DLD1 (cell line): ENCODE results near the gene PITRM1.

Source experiments
- in situ Hi-C: cut with HindIII; loops from 2 replicates; pipeline ENCODE4 v1.10.0; 2017; ENCODE audit warnings: low sequenced_read_pairs

The PITRM1 gene

DNA sequence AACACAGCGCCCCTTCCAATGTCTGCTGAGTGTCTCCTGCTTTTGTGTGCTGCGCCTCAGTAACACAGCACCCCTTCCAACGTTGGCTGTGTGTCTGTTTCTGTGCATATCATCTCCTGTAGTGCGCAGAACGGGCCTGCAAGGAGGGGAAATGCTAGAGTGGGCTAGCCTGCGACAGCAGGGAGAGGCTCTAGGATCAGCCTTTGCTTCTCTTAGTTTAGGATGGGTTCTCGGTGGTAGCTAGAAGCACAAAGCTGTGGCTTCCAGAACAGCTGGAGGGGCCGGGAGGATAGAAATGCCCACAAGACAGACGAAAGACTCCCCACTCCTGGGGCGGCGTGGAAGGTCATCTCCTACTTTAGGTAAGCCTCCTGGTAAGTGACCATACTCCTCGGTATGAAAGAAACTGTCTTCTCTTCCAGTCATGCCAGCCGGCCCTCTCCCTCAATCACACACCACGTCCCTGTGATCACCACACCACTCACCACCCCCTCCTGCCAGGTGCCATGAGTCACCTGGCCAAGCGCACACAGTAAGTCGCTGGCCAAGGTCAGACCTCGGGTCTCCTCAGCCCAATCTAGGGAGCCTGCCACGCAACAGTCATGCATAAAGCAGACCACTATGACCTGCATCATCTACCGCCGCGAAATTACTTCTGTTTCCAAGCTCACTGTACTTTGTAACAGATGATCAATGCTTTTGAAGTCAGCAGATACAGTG, 4.8 kb downstream of the PITRM1 start:
- in situ Hi-C loops, result no loop called here

DNA sequence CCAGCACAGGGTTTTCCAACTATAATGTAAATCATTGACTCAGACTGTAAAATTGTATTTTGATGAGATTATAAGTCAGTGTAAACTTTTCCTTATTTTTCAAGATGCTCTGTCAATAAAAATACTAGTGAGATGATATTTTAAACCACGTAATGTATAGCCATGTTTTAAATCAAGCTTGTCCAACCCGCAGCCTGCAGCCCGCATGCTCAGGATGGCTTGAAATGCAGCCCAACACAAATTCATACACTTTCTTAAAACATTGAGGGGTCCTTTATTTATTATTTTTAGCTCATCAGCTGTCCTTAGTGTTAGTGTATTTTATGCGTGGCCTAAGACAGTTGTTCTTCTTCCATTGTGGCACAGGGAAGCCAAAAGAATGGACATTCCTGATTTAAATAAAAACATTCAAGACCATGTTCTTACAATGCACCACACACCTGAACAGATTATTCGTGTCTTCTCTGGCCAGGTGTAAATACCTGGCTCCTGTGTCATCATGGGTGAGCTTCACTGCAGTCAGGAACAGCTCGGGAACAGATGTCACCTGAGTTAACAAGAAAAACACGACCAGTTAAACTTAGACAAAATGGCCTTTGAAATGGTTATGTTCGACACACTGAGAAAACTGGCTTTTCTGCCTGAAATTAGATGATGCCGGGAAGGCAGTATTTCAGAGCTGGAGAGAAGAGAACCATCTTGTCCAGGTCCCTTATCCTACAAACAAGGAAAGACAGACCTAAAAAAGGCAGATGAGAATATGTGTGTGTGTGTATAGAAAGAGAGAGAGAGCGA, 5.9 kb downstream of the PITRM1 start:
- in situ Hi-C loops, result no loop called here

DNA sequence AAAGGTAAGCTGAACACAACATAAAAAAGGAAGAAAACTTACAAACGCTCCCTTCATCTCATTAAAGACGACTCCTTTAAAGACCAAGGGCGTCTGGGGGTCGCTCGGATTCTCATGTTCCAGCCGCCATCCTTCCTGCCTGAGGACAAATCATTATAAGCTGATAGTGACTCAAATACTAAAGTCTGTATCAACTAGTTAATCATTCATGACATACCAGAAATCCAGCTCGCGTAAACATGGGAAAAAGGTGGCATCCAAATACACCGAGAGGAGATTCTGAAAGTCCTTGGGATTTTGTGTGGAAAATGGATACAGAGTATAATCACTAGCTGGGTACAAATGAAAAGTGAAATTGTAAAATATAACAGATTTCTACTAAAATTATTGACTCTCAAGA, 7.4 kb downstream of the PITRM1 start:
- in situ Hi-C loops, result no loop called here

DNA sequence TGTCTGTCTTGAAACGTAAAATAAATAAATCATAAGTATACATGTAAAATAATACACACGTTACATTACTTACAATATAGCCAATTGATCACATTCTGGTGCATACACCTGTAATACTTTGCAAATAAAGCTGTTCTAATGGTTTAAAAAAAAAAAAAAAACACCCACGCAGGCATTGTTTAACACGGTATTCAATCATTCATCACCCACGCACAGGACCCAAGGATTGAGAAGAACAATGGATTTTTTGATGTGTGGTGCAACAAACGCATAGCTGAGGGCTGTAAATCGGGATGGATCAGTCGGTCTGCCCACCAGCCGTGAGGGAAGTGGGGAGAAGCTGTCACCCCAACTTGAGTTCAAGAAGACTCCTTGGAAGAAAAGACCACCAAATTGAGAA, 8.7 kb downstream of the PITRM1 start:
- in situ Hi-C loops, result no loop called here

DNA sequence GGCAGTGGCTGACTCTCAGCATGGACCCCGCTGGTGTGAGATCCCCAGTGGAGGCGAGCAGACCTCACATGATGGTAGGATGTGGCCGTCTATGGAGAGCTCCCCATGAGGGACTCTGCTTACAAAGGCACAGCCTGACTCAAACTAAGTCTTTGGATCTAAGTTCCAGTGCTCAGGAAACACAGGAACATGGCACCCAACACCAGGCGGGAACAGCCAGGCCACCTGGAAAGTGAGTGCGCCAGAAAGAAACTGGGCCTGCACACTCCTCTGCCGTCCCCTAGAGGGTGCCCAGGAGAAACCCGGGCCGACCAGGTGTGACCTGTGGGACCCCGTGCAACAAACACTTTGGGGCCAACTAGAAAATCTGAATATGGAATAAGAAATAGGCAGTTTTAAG, 10.0 kb downstream of the PITRM1 start:
- in situ Hi-C loops, result no loop called here

DNA sequence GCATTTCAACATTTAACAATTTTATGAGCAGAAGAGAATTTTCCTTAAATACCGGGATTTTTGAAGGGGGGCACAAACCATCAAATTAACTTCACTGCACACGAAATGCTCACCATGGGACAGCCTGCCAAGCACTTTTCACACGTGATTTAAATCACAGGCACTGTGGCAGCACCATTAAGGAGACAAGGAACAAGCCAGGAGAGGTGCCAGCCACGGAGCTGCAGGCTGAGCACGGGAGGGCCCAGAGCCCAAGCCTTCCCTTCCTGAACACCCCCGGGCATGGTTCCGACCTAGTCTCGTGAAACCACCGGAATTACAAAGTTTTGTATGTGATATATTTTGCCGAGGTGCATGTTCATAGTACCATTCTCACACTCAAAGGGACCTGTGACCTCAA, 13.4 kb downstream of the PITRM1 start:
- in situ Hi-C loops, result no loop called here

DNA sequence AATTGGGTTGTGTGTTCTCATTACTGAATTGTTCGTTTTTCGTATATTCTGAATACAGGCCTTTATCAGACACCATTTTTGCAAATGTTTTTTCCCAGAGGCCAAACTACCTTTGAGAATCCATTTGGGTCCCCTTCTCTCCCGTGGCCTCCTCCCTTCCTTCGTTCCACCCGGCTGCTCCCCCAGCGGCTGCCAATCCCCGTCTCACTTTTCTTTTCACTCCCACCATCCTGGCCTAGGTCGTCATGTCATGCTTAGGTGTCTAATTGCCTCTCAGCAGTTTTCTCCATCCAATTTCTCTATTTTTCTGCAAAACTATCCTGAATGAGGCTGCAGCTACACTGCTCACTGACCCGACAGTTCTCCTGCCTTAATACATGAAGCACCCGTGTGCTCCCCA, 17.9 kb downstream of the PITRM1 start:
- in situ Hi-C loops, result no loop called here

DNA sequence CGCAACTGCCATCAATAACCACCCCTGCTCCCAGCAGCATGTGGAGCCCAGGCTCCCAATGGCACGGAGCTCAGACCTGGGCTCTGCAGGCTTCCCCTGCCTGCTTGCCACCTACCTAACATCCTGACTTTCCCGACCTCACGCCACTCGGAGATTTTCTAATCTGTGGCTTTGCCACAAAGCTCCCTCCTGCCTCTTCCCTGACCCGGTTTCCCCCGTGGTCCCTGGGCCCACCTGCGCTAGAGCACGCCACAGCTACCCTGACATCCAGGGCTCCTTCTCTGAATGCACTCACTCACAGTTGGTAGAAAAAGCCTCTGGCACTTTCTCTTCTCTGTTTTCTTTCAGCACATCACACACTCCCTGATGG, 20.0 kb downstream of the PITRM1 start:
- in situ Hi-C loops, result no loop called here

DNA sequence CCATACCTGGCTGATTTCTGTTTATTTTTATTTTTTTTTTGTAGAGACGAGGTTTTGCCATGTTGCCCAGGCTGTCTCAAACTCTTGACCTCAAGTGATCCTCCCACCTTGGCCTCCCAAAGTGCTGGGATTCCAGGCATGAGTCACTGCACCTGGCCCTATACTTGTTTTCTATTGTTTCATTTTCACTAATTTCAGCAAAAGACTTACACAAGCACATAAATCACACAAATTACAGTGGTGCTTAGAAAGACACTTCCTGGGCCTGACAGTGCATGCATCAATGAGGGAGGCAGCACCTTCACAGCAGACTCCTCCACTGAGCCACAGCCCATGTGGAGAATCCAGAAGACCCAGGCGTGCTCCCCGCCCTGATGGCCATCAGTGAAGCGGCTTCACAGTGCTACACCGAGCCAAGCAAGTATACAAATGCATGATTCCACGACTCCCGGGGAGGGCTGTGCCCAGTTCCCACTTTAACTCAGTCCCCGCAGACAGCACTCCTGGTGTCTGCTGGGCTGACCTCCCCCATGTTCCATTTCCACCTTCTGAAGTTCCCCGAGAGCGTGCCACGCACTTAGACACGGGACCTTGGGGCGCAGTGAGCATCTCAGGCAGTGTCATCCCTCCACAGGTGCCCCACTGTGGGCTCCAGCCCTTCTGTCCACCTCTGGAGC, 20.6 kb downstream of the PITRM1 start:
- in situ Hi-C loops, result no loop called here

DNA sequence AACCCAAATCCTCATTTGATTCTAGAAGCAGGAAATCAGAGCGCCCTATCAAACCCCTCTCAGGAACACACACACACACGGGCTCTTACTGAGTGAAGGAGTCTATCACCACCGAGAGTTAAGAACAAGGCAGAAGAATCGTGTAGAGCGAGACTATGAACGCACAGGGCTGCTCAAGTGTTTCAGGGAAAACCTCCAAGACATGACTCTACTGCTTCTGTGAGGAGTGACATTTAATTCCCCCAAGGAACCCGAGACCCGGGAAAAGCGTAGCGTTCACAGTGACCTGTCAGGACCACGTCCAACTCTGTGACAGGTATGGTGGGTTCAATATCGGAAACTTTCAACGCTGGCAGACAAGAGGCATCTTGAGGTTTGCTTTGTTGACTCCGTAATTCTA, 21.6 kb downstream of the PITRM1 start:
- in situ Hi-C loops, result no loop called here

DNA sequence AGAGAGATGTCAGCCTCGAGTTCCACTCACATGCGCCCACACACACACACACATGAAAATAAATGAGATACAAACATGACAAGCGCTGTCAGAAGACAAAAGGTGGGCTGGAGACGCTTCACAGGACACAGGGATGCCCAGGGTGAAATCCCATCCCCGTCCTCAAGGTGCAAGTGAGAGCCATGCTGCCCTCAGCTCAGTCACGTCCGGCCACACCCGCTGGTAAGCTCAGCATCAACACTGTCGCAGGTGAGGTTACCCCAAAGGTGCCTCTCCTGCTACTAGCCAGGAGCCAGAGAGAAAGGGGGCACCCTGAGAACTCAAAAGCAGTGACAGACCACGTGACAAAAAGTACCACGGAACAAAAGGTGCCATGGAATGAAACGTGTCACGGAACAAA, 22.2 kb downstream of the PITRM1 start:
- in situ Hi-C loops, result no loop called here

DNA sequence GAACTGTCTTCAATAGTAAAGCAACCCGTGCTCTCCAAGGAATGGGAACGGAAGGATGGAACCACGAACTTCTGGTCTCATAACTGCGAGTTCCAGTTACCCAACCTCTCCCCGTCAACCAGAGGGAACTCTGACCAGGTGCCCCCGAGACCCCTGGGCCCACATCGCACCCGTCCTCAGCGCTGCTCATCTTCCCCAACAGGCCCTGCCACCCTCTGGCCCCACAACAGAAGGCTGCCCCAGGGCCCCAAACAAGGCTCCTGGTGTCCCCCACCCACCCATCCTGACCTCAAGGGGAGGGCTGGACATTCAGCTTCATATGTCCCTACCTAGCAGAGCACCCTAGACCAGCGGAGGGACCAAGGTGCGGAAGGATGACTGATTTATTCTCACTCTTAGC, 22.7 kb downstream of the PITRM1 start:
- in situ Hi-C loops, result no loop called here

DNA sequence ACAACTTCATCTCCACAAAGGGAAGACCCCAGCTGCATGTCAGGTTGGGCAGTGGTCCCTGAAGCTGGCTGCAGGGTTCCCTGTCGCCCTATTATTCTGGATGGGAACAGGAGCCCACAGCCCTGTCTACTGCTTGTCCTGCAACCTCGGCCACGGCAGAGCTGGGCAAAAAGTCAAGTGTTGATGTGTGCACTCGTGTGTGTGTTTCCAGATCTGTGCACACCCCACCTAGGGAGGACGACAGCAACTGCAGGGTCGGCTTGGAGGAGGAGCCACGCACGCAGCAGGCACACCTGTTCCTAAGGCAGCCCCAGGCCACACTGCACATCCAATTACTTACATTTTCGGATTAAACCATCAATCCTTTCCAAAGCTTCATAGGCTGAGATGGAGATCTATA, 23.6 kb downstream of the PITRM1 start:
- in situ Hi-C loops, result no loop called here

DNA sequence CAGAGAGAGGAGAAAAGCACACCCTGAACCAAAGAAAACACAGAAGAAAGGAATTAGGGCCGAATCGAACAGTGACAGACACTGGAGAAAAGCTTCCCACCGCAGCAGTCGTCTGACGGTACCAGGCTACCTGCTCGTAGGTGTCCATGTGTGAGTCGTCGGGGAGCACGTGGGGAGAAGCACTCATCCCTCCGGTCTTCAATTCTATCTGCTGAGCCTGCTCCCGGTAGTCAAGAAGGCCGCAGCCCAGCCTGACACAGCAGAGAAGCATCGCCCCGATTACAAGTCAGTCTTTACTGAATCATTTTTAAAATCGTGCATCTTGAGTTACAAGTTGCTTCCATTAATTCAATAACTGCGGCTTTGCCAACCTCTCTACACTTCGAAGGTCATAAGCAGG, 24.5 kb downstream of the PITRM1 start:
- in situ Hi-C loops, result no loop called here

DNA sequence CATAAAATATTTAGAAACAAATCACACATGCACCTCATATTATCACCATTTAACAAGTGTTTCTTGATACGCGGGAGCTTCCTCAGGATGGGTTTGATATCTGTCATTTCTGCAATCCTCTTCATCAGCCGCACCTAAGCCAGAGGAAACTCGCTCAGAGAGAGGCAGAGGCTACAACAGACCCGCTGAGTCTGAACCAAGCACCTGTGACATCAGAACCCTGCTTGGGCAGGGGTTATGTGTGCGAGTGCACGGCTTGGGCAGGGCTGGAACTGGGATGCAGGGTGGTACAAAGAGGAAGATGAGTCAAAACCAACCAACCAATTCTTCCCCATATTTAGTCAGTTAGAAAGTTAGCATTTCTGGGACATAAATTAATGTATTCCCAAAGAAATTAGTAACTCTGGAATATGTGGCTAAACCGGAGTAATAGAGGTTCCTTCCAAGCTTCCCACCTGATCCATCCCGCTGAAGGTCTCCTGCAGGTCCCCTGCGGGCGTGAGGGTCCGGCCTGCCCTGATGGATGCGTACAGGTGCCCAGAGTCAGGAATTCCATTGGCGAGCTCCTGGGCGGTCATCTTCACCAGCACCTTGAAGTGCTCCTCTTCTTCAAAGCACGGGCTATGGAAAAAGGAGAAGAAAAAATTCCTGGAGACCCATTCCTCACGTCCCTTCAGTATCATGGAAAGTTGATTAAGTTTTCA, 25.3 kb downstream of the PITRM1 start:
- in situ Hi-C loops, result no loop called here

DNA sequence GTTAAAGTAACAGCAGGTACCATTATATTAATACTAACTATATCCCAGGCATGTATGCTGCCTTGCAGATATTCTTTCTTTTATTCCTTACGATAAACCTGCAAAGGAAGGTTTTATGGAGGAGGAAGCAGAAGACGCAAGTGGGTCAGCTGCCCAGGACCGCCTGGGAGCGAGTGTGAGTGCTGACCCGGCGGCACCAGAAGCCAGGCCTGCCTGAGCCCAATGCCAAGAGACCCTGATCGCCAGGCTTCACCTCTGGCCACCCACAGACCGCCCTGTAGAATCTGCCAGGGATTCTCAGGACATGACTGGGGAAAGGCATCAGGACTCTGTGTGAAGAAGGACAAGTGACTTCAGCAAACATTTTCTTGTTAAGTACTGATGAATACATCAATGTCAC, 26.3 kb downstream of the PITRM1 start:
- in situ Hi-C loops, result no loop called here

DNA sequence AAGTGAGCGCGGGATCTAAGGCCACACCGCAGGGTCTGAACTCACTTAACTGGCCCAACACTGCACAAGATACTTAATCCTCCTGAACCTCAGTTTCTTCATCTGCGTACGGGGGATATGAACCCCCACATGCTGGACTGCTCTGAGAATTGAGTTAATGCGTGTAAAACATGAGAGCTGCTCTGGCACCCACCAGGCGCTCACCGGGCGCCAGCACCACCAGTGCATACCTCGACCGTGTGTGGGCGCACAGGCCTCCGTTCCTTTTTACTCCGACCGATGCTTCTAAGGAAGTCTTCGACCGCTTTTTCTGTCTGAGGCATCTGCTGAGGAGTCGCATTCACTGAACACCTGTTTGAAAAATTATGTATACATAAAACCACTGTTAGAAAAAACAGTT, 27.2 kb downstream of the PITRM1 start:
- in situ Hi-C loops, result no loop called here

DNA sequence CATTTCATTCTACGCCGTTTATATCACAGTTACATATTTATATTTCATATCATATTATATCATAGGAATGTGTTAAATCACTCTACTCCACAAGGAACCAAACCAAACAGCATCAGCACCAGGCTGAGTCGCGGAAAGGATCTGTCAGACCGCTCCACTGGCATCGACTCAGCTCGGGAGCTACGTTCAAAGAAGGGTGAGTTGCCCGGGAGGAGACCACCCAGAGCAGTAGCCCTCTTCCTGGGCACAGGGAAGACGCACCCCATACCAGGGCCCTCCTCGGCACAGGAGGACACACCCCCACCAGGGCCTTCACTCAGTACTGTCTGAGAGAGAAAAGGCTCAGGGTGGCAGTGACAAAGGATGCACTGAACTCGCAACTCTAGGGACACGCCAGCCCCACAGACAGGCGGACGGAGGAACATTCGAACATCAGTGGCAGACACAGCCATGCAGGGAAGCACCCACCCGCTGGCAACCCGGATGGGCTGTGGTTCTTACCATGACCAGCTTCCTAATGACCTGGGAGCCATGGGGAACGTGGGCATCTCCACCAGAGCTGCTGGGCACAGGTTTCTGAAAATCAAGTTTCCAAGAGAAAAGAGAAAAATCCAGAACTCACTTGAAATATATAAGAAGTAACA, 28.7 kb downstream of the PITRM1 start:
- in situ Hi-C loops, result no loop called here

DNA sequence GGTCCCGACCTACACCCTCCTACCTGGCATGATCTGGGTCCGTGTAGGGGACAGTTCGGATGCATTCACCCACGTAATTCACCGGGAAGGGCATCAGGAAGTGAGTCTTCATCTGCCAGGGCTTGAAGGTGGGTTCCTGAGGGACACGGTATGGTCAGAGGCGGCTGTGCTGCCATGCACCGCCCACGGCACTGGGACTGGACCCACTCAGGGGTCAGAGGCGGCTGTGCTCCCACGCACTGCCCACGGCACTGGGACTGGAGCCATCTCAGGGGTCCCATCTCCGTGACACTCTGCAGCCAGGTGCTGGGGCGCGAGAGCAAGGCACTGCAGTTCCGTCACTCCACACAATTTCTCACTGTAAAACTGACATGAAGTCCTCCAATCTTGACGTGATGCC, 29.2 kb downstream of the PITRM1 start:
- in situ Hi-C loops, result no loop called here

DNA sequence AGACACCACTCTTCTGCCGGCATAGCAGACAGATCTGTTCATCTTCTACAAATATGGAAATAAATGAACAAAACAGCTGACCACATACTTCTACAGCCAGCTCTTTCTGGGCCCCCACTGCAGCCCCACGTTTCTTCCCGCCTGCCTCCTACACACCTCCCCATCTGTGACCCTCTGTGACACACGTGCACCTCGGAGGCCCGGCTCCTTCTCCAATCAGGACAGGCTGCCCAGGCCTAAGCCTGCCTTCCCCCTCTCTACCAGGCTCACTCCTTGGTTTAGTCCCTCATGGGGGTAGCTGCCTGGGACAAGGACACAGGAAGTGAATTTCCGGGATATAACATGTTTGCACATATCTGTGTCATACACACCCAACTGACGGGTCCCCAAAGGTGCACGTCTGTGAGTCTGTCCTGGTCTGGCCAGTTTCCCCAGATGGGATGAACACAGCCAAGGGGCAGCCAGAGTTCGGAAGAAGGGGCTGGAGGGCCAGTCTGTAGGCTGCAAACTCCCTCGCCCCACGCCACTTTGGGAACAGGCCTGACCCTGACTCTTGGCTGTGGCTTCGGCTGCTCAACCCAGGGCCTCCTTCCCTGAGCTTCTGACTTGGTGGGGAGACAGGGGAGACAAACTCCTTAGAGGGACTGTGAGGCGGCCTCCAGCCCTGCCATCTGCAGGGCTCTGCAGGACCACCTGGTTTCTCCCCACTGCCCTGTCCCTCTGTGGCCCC, 30.3 kb downstream of the PITRM1 start:
- in situ Hi-C loops, result no loop called here
